ENCODE results near the gene AP4E1.

DNA sequence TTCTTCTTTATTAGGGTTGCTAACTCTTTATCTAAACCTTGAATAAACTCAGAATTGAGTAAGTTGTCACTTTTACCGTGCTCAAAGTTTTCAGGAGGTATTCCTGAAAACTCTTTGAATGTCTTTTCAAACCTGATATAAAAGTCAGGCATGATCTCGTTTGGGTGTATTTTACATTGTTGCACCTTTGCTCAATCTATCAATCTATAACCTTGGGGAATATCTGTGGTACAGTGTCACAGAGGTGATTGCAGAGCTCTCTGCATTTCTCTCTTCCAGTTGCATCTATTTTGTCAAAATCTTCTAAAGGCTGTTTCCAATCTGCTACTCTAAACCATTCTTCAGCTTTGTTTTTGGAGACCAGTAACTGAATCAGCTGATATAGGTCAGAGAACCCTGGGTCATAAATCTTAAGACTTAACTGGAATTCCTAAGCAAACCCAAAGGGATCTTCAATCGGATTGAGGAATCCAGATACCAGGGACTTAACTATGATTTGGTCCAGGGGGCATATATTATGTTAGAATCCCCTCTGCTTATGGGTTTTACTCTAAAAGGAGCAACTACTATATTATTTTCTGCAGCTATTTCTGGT, 35.6 kb upstream of the AP4E1 start:
- TF ChIP-seq CTCF (IDR thresholded peaks at IDR 0.05), result no peak
- TF ChIP-seq POLR2A (IDR thresholded peaks at IDR 0.05), result no peak
